Transverse colon (tissue), 4 donors: Measurements from ENCODE around the gene UBL3.

Experiments used
- POLR2A ChIP-seq: fragments of 450-650 bp; IDR thresholded peaks from one replicate; pipeline ENCODE4 v1.6.1; 2016; ENCODE audit warnings: antibody characterized with exemption, mild to moderate bottlenecking, moderate library complexity
- POLR2AphosphoS5 ChIP-seq, 3 donors: sonication (generic); formaldehyde crosslinking; IDR thresholded peaks; one replicate each; pipeline ENCODE4 v1.6.1; 2016; ENCODE audit warnings: antibody characterized with exemption in 3 of 3
- TF ChIP-seq, protein P1 (sequence below), 5 experiments: fragments of 200-600 bp in 3 of 5; fragments of 450-650 bp in 2 of 5; sonication (generic) in 3 of 5; IDR thresholded peaks; 1 replicate in 2 of 5; 2 replicates in 3 of 5; pipeline ENCODE4 v1.5.1; 2016 to 2017; ENCODE audit warnings: antibody characterized with exemption in 5 of 5, inconsistent platforms in 3 of 5, mild to moderate bottlenecking in 2 of 5, moderate library complexity in 1 of 5

DNA sequence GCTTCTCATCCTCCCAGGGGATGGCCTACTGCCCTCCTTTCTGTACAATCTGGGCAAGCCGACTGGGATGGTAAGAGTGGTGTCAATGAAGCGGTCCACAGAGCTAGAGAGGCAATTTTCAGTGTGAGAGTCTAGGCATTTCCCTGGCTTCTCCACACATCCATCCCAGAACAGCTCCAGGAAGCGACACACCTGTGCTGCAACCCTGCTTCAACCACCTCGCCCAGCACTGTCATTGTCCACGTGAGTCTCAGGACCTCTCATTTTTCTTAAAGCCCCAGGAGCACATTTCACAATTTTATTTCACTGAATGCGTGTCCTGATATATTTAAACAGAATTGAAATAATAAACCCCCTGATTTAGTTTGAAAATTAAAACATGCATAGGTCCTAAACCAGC lies 15.5 kb upstream of the UBL3 start:
- TF ChIP-seq, protein P1, sequence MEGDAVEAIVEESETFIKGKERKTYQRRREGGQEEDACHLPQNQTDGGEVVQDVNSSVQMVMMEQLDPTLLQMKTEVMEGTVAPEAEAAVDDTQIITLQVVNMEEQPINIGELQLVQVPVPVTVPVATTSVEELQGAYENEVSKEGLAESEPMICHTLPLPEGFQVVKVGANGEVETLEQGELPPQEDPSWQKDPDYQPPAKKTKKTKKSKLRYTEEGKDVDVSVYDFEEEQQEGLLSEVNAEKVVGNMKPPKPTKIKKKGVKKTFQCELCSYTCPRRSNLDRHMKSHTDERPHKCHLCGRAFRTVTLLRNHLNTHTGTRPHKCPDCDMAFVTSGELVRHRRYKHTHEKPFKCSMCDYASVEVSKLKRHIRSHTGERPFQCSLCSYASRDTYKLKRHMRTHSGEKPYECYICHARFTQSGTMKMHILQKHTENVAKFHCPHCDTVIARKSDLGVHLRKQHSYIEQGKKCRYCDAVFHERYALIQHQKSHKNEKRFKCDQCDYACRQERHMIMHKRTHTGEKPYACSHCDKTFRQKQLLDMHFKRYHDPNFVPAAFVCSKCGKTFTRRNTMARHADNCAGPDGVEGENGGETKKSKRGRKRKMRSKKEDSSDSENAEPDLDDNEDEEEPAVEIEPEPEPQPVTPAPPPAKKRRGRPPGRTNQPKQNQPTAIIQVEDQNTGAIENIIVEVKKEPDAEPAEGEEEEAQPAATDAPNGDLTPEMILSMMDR (IDR thresholded peaks at IDR 0.05) = no peak
- no peak for TF ChIP-seq POLR2A
- no peak for TF ChIP-seq POLR2AphosphoS5 (IDR thresholded peaks at IDR 0.05)
